TTC549 (cell line): ENCODE results near the gene C1GALT1.
"Not testable (repeated sequence)": the region's sequence is repeated elsewhere in the genome, so short reads cannot be mapped to it uniquely, and the experiment has no call there.

Experiments used
- FAIRE-seq: peaks from 2 replicates; lab custom pipeline; 2012; peaks lifted over from hg19 to GRCh38; lab: Jason Lieb, UNC

C1GALT1 gene

GRCh38 chr7:7239346-7239745, 57.0 kb downstream of the C1GALT1 start:
- FAIRE-seq = no peak

- no peak for FAIRE-seq
Measured at GRCh38 chr7:7242899-7243298, 60.6 kb downstream of the C1GALT1 start.

- FAIRE-seq = not testable (repeated sequence)
Measured at GRCh38 chr7:7245233-7245632, 62.9 kb downstream of the C1GALT1 start.

GRCh38 chr7:7246223-7246622, 63.9 kb downstream of the C1GALT1 start:
- FAIRE-seq = no peak

- FAIRE-seq = no peak
Measured at GRCh38 chr7:7247658-7248057, 65.3 kb downstream of the C1GALT1 start.

GRCh38 chr7:7249814-7250213, 67.5 kb downstream of the C1GALT1 start:
- no peak for FAIRE-seq

GRCh38 chr7:7251742-7252141, 69.4 kb downstream of the C1GALT1 start:
- FAIRE-seq = no peak

- FAIRE-seq = no peak
Measured at GRCh38 chr7:7254319-7254718, 72.0 kb downstream of the C1GALT1 start.

- FAIRE-seq = no peak
Measured at GRCh38 chr7:7254908-7255307, 72.6 kb downstream of the C1GALT1 start.

- FAIRE-seq = no peak
Measured at GRCh38 chr7:7256731-7257274, 74.5 kb downstream of the C1GALT1 start.

GRCh38 chr7:7257899-7258692, 75.8 kb downstream of the C1GALT1 start:
- FAIRE-seq = no peak

GRCh38 chr7:7261863-7262262, 79.5 kb downstream of the C1GALT1 start:
- FAIRE-seq = no peak

GRCh38 chr7:7263297-7264230, 81.2 kb downstream of the C1GALT1 start:
- FAIRE-seq = no peak

- no peak for FAIRE-seq
Measured at GRCh38 chr7:7264306-7265040, 82.1 kb downstream of the C1GALT1 start.

GRCh38 chr7:7265081-7266075, 83.0 kb downstream of the C1GALT1 start:
- FAIRE-seq = no peak

- no peak for FAIRE-seq
Measured at GRCh38 chr7:7266257-7266881, 84.0 kb downstream of the C1GALT1 start.

GRCh38 chr7:7271094-7271874, 88.9 kb downstream of the C1GALT1 start:
- FAIRE-seq = no peak

GRCh38 chr7:7272294-7272693, 90.0 kb downstream of the C1GALT1 start:
- FAIRE-seq = no peak

- FAIRE-seq = no peak
Measured at GRCh38 chr7:7274782-7275181, 92.4 kb downstream of the C1GALT1 start.

- FAIRE-seq = no peak
Measured at GRCh38 chr7:7276161-7276560, 93.8 kb downstream of the C1GALT1 start.
